CD4-positive, alpha-beta T cell (primary cell): ENCODE results near the gene CNBP. TPM values are rescaled to one million over a fixed set of nuclear protein-coding genes. Genes with fewer than 3 reads are reported as not detected.

Experiments used
- ATAC-seq: fragments of 200-7000 bp; cut with Tn5 transposase; one replicate; pipeline ENCODE4 v1.10.0; 2022; ENCODE audit warnings: mild to moderate bottlenecking; ENCODE audit not compliant: poor library complexity
- CTCF ChIA-PET: fragments of 350-600 bp; sonication (Branson Sonifier 250); formaldehyde crosslinking; loops from one replicate; lab custom pipeline; 2021; ENCODE audit warnings: antibody characterized with exemption, inconsistent platforms; lab: Charles Lee
- POLR2A ChIA-PET: fragments of 350-600 bp; sonication (Branson Sonifier 250); formaldehyde crosslinking; loops from one replicate; lab custom pipeline; 2021; ENCODE audit warnings: antibody characterized with exemption, inconsistent platforms; lab: Charles Lee
- DNase-seq, 14 experiments: peaks; one replicate each; pipeline ENCODE4 v3.0.0-alpha.2; 2013 to 2020; ENCODE audit warnings: mixed read lengths in 2 of 14
- H3K27ac ChIP-seq, 2 donors: one replicate each; pipeline versions ENCODE4 v1.5.1 to v1.7.0; 2013; ENCODE audit warnings: low read length in 2 of 2, low read depth in 1 of 2, mild to moderate bottlenecking in 1 of 2
- H3K27me3 ChIP-seq, 2 experiments: 1 replicate in 1 of 2; 2 replicates in 1 of 2; pipeline versions ENCODE4 v1.6.1 to v1.7.0; 2013; ENCODE audit warnings: low read length in 2 of 2, control low read depth in 1 of 2, mild to moderate bottlenecking in 1 of 2, moderate library complexity in 1 of 2; ENCODE audit not compliant: insufficient read depth in 2 of 2, control insufficient read depth in 1 of 2
- H3K36me3 ChIP-seq: one replicate; pipeline ENCODE4 v1.6.1; 2013; ENCODE audit warnings: low read length, control low read depth; ENCODE audit not compliant: insufficient read depth
- H3K4me1 ChIP-seq: one replicate; pipeline ENCODE4 v1.6.1; 2013; ENCODE audit warnings: low read length, control low read depth; ENCODE audit not compliant: insufficient read depth
- H3K4me3 ChIP-seq: one replicate; pipeline ENCODE4 v1.5.1; 2013; ENCODE audit warnings: mild to moderate bottlenecking, low read length, moderate library complexity
- H3K9me3 ChIP-seq, 2 experiments: 1 replicate in 1 of 2; 2 replicates in 1 of 2; pipeline versions ENCODE4 v1.6.1 to v1.7.0; 2013; ENCODE audit warnings: low read length in 2 of 2, mild to moderate bottlenecking in 2 of 2, control low read depth in 1 of 2, moderate library complexity in 1 of 2; ENCODE audit not compliant: control insufficient read depth in 1 of 2, insufficient read depth in 1 of 2
- H3K27ac Mint-ChIP-seq: one replicate; pipeline ENCODE4 v1.8.0; 2020; ENCODE audit warnings: mixed read lengths
- H3K27me3 Mint-ChIP-seq: one replicate; pipeline ENCODE4 v1.8.0; 2021; ENCODE audit warnings: mixed read lengths
- H3K36me3 Mint-ChIP-seq: one replicate; pipeline ENCODE4 v1.8.0; 2021; ENCODE audit warnings: low read depth, mixed read lengths
- H3K4me1 Mint-ChIP-seq: one replicate; pipeline ENCODE4 v1.8.0; 2021; ENCODE audit warnings: low read depth, mixed read lengths
- H3K4me3 Mint-ChIP-seq: one replicate; pipeline ENCODE4 v1.8.0; 2020; ENCODE audit warnings: mild to moderate bottlenecking, mixed read lengths
- H3K9me3 Mint-ChIP-seq: one replicate; pipeline ENCODE4 v1.8.0; 2020; ENCODE audit warnings: mixed read lengths
- intact Hi-C, 2 experiments: fragments of 100-400 bp; cut with DNase I in 1 of 2; cut with micrococcal nuclease in 1 of 2; formaldehyde crosslinking; loops; one replicate each; pipeline versions ENCODE4 v1.15.1 to v1.9.0; 2023 to 2025; cut with DNase I, micrococcal nuclease
- total RNA-seq, 174 experiments: library from RNA in 2 of 174; stranded (reverse) in 2 of 174; gene quantifications; one replicate each; pipeline ENCODE4 v1.2.3 and lab custom pipeline; 2021 to 2026
- TF ChIP-seq, protein P1 (sequence below): fragments of 200-600 bp; IDR thresholded peaks from one replicate; pipeline ENCODE4 v1.8.0; 2022; ENCODE audit warnings: antibody characterized with exemption, mild to moderate bottlenecking

Gene CNBP
- total RNA-seq, 2 experiments from 2014 or later = 260 to 267 TPM

DNA sequence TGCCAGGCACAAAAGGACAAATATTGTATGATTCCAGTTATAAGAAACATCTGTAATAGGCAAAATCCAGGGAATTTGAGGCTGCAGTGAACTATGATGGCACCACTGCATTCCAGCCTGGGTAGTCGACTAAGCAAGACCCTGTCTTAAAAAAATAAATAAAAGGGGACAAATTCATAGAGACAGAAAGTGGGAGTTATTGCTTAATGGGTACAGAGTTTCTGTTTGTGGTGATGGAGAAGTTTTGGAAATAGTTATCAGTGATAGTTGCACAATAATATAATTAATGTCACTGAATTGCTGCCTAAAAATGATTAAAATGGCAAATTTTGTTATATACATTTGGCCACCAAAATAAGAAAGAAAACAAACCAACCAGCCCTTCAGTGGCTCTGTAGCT is 27.6 kb upstream of the CNBP start:
- Mint-ChIP-seq H3K27ac (no peak overlapping the region), H3K36me3 (no peaks in the 10 kb centered on the region), H3K27me3 (no peaks in the 10 kb centered on the region), H3K4me3 (no peak overlapping the region), H3K9me3 (no peaks in the 10 kb centered on the region), H3K4me1 (no peaks in the 10 kb centered on the region)
- H3K27me3 ChIP-seq = no peaks in the 10 kb centered on the region
- TF ChIP-seq, protein P1, sequence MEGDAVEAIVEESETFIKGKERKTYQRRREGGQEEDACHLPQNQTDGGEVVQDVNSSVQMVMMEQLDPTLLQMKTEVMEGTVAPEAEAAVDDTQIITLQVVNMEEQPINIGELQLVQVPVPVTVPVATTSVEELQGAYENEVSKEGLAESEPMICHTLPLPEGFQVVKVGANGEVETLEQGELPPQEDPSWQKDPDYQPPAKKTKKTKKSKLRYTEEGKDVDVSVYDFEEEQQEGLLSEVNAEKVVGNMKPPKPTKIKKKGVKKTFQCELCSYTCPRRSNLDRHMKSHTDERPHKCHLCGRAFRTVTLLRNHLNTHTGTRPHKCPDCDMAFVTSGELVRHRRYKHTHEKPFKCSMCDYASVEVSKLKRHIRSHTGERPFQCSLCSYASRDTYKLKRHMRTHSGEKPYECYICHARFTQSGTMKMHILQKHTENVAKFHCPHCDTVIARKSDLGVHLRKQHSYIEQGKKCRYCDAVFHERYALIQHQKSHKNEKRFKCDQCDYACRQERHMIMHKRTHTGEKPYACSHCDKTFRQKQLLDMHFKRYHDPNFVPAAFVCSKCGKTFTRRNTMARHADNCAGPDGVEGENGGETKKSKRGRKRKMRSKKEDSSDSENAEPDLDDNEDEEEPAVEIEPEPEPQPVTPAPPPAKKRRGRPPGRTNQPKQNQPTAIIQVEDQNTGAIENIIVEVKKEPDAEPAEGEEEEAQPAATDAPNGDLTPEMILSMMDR = no peak
- H3K4me1 ChIP-seq = no peaks in the 10 kb centered on the region
- intact Hi-C loops = no loop called here
- no peaks in the 10 kb centered on the region for H3K36me3 ChIP-seq
- no peak overlapping the region for H3K27ac ChIP-seq
- ATAC-seq (no peak), DNase-seq (no peak)
- no peaks in the 10 kb centered on the region for H3K9me3 ChIP-seq
- POLR2A ChIA-PET = no interaction called here
- CTCF ChIA-PET = no interaction called here
- H3K4me3 ChIP-seq = no peak overlapping the region

DNA sequence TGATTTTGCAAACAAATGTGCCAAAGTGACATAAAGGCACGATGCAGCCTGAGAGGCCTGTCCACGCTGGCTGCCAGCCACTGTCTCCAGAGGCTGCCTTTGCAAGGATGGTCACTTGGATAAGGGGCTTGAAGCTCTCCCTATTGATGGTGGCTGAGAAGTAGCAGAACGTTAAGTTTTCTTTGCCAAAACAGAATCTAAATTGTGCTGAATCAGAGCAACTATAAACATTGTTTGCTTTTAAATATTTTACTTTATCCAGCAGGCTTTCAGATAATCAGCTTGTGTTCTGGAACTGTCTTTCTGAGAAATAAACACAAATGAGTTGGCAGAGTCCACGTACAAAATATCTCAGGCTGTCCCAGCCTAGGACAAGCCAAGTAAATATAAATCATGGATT is 23.8 kb upstream of the CNBP start:
- Histone ChIP-seq H3K4me3 (no peak overlapping the region), H3K36me3 (no peaks in the 10 kb centered on the region), H3K9me3 (no peaks in the 10 kb centered on the region), H3K27ac (no peak overlapping the region), H3K4me1 (no peaks in the 10 kb centered on the region), H3K27me3 (no peaks in the 10 kb centered on the region)
- DNase-seq = no peak
- no peak overlapping the region for H3K4me3 Mint-ChIP-seq
- POLR2A ChIA-PET = no interaction called here
- intact Hi-C loops = no loop called here
- ATAC-seq = no peak
- CTCF ChIA-PET = no interaction called here
- H3K27me3 Mint-ChIP-seq = no peaks in the 10 kb centered on the region
- no peaks in the 10 kb centered on the region for H3K36me3 Mint-ChIP-seq
- TF ChIP-seq, protein P1 = no peak
- no peak overlapping the region for H3K27ac Mint-ChIP-seq
- H3K4me1 Mint-ChIP-seq = no peaks in the 10 kb centered on the region
- H3K9me3 Mint-ChIP-seq = no peaks in the 10 kb centered on the region

- H3K27me3 Mint-ChIP-seq = no peaks in the 10 kb centered on the region
- no peak overlapping the region for H3K27ac Mint-ChIP-seq
- CTCF ChIA-PET = no interaction called here
These were observed 21.6 kb upstream of the CNBP start for GRCh38 chr3:129205109-129205832.

More at GRCh38 chr3:129205109-129205832, 21.6 kb upstream of the CNBP start:
- intact Hi-C loops = no loop called here
- DNase-seq (no peak), ATAC-seq (no peak)
- Mint-ChIP-seq H3K4me1 (no peaks in the 10 kb centered on the region), H3K4me3 (no peak overlapping the region), H3K36me3 (no peaks in the 10 kb centered on the region), H3K9me3 (no peaks in the 10 kb centered on the region)
- Histone ChIP-seq H3K27ac (no peak overlapping the region), H3K36me3 (no peaks in the 10 kb centered on the region), H3K4me3 (no peak overlapping the region), H3K4me1 (no peaks in the 10 kb centered on the region), H3K9me3 (no peaks in the 10 kb centered on the region), H3K27me3 (no peaks in the 10 kb centered on the region)
- POLR2A ChIA-PET = no interaction called here
- TF ChIP-seq, protein P1 = no peak
